IPS-15b (cell line): ENCODE data around the gene LILRB1.
"Not testable (repeated sequence)": the region's sequence is repeated elsewhere in the genome, so short reads cannot be mapped to it uniquely, and the experiment has no call there.

Experiments used
- H3K27me3 ChIP-seq: one replicate; pipeline ENCODE4 v1.6.1; 2013; ENCODE audit warnings: low read length; ENCODE audit not compliant: control insufficient read depth, insufficient read depth
- H3K36me3 ChIP-seq: one replicate; pipeline ENCODE4 v1.6.1; 2013; ENCODE audit warnings: low read length; ENCODE audit not compliant: control insufficient read depth, insufficient read depth
- H3K4me1 ChIP-seq: one replicate; pipeline ENCODE4 v1.6.1; 2013; ENCODE audit warnings: mild to moderate bottlenecking, low read length; ENCODE audit not compliant: control insufficient read depth, insufficient read depth
- H3K4me3 ChIP-seq: one replicate; pipeline ENCODE4 v1.5.1; 2013; ENCODE audit warnings: low read depth, low read length
- H3K9ac ChIP-seq: one replicate; pipeline ENCODE4 v1.6.1; 2013; ENCODE audit warnings: low read depth, mild to moderate bottlenecking, low read length
- H3K9me3 ChIP-seq: one replicate; pipeline ENCODE4 v1.6.1; 2013; ENCODE audit warnings: mild to moderate bottlenecking, low read length; ENCODE audit not compliant: control insufficient read depth, insufficient read depth

LILRB1 gene

GRCh38 chr19:54627912-54628311 lies 2.4 kb upstream of the LILRB1 start:
- not testable (repeated sequence) for H3K9me3 ChIP-seq, H3K36me3 ChIP-seq, H3K27me3 ChIP-seq, H3K4me3 ChIP-seq, H3K4me1 ChIP-seq, H3K9ac ChIP-seq

DNA sequence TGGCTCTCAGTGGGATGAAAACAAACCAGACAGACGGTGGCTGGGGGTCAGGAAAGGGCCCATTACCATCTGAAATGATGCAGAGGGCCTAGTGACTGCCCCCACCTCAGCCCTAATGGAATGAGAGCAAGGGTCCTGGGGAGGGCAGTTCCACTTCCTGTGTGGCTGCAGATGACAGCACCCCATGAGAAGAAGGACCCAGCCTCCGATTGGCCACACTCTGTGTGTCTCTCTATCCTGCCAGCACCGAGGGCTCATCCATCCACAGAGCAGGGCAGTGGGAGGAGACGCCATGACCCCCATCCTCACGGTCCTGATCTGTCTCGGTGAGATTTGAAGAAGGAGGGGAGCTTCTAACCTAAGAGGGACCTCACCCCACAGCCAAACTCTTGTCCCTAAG lies 498 bp downstream of the LILRB1 start:
- H3K4me1 ChIP-seq: no peaks in the 10 kb centered on the region
- no peak overlapping the region for H3K9ac ChIP-seq
- no peak overlapping the region for H3K4me3 ChIP-seq
- no peaks in the 10 kb centered on the region for H3K36me3 ChIP-seq
- peaks cover 4% of the 10 kb centered on the region for H3K9me3 ChIP-seq
- no peaks in the 10 kb centered on the region for H3K27me3 ChIP-seq

DNA sequence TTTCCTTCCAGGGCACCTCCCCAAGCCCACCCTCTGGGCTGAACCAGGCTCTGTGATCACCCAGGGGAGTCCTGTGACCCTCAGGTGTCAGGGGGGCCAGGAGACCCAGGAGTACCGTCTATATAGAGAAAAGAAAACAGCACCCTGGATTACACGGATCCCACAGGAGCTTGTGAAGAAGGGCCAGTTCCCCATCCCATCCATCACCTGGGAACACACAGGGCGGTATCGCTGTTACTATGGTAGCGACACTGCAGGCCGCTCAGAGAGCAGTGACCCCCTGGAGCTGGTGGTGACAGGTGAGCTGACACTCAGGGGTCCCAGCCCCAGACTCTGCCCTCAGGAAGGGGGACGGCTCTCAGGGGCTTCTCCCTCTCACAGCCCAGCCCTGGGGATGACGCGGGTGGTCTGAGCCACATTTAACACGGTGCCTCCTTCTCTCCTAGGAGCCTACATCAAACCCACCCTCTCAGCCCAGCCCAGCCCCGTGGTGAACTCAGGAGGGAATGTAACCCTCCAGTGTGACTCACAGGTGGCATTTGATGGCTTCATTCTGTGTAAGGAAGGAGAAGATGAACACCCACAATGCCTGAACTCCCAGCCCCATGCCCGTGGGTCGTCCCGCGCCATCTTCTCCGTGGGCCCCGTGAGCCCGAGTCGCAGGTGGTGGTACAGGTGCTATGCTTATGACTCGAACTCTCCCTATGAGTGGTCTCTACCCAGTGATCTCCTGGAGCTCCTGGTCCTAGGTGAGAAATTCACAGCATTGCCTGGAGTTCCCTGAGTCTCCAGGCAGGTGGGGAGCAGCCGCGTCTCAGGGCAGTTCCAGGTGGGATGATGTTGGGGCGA lies 1.4 kb downstream of the LILRB1 start:
- not testable (repeated sequence) for H3K4me1 ChIP-seq, H3K9me3 ChIP-seq, H3K27me3 ChIP-seq, H3K4me3 ChIP-seq, H3K36me3 ChIP-seq, H3K9ac ChIP-seq

GRCh38 chr19:54632517-54632916 lies 2.2 kb downstream of the LILRB1 start:
- not testable (repeated sequence) for H3K27me3 ChIP-seq, H3K9ac ChIP-seq, H3K4me3 ChIP-seq, H3K36me3 ChIP-seq, H3K9me3 ChIP-seq, H3K4me1 ChIP-seq

- Histone ChIP-seq H3K4me3 (no peak overlapping the region), H3K36me3 (no peaks in the 10 kb centered on the region), H3K9me3 (peaks cover 4% of the 10 kb centered on the region), H3K9ac (no peak overlapping the region), H3K27me3 (no peaks in the 10 kb centered on the region), H3K4me1 (no peaks in the 10 kb centered on the region)
These were observed 3.1 kb downstream of the LILRB1 start for GRCh38 chr19:54633401-54633800.

DNA sequence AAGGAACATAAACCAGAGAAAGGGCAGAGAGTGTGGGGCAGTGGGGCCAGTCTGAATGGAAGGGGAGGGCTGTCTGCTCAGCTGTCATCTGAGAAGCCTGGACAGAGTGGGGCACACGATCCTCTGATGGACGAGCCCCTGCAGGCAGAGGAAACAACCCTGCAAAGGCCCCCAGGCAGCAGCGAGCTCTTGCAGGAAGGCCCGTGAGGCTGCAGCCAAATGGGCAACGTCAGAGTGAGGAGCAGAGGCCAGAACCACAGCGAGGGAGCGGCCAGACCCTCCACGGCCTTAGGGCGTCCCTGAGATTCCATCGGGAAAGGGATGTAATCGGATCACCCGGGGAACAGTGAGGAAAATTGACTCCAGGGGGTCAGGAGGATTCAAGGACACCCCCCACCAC lies 5.8 kb downstream of the LILRB1 start:
- not testable (repeated sequence) for H3K9me3 ChIP-seq, H3K27me3 ChIP-seq, H3K9ac ChIP-seq, H3K4me3 ChIP-seq, H3K4me1 ChIP-seq, H3K36me3 ChIP-seq

DNA sequence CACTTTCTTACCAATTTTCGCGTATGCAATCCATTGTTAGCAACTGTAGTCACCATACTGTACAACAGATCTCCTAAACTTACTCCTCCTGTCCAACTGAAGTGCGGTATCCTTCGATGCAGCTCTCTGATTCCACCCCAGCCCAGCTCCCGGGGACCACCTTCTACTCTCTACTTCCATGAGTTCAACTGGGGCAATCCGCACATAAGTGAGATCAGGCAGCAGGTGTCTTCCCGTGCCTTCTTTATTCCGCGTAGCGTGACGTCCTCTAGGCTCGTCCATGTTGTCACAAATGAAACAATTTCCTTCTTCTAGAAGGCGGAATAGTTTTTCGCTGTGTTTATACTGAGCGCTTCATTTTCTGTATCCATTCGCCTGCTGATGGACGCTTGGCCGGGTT lies 8.4 kb downstream of the LILRB1 start:
- Histone ChIP-seq H3K9me3 (no peaks in the 10 kb centered on the region), H3K4me3 (no peak overlapping the region), H3K27me3 (no peaks in the 10 kb centered on the region), H3K9ac (no peak overlapping the region), H3K36me3 (no peaks in the 10 kb centered on the region), H3K4me1 (no peaks in the 10 kb centered on the region)

- not testable (repeated sequence) for H3K4me1 ChIP-seq, H3K4me3 ChIP-seq, H3K9me3 ChIP-seq, H3K27me3 ChIP-seq, H3K9ac ChIP-seq, H3K36me3 ChIP-seq
These were observed 12.7 kb downstream of the LILRB1 start for GRCh38 chr19:54642953-54643352.

- not testable (repeated sequence) for H3K36me3 ChIP-seq, H3K4me3 ChIP-seq, H3K27me3 ChIP-seq, H3K9me3 ChIP-seq, H3K4me1 ChIP-seq, H3K9ac ChIP-seq
These were observed 13.3 kb downstream of the LILRB1 start for GRCh38 chr19:54643583-54643982.

DNA sequence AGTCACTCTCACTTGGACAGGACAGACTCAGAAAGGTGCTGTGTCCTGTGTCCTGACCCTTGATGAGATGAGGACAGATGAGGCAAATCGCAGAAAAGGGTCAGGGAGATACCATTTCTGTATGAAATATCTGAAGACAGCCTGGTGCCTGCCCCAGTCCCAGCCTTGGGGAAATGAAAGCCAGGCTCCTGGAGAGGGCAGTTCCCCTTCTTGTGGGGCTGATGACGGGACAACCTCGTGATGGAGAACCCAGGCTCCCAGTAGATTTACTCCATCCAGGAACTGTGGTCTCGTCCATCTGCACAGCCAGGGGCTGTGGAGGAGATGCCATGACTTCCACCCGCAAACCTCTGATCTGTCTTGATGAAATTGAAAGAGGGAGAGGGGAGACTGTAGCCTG lies 13.8 kb downstream of the LILRB1 start:
- no peak overlapping the region for H3K4me3 ChIP-seq
- no peaks in the 10 kb centered on the region for H3K27me3 ChIP-seq
- no peaks in the 10 kb centered on the region for H3K4me1 ChIP-seq
- peaks cover 6% of the 10 kb centered on the region for H3K9me3 ChIP-seq
- H3K9ac ChIP-seq: no peak overlapping the region
- no peaks in the 10 kb centered on the region for H3K36me3 ChIP-seq

DNA sequence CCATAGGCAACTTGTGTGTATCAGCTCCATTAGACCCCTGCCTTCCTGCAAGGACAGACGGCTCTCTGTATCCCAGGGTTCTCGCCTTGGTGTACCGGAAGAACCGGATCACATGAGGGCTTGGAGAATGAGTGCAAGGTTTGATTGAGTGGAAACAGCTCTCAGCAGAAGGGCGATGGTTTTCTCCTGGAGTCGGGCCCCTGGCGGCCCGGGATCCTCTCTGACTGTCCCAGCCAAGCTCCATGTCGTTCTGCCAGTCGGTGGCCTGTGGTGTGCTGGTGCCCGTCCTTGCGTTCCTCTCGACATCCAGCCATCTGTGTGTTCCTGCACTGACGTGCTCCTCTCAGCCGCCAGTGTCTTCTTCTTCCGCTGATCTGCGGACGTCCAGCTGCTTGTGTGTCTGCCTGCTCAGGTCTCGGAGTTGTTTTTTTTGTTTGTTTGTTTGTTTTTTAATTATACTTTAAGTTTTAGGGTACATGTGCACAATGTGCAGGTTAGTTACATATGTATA lies 16.1 kb downstream of the LILRB1 start:
- no peak overlapping the region for H3K9ac ChIP-seq
- no peaks in the 10 kb centered on the region for H3K27me3 ChIP-seq
- peaks cover 9% of the 10 kb centered on the region for H3K9me3 ChIP-seq
- H3K4me1 ChIP-seq: no peaks in the 10 kb centered on the region
- H3K4me3 ChIP-seq: no peak overlapping the region
- H3K36me3 ChIP-seq: no peaks in the 10 kb centered on the region

DNA sequence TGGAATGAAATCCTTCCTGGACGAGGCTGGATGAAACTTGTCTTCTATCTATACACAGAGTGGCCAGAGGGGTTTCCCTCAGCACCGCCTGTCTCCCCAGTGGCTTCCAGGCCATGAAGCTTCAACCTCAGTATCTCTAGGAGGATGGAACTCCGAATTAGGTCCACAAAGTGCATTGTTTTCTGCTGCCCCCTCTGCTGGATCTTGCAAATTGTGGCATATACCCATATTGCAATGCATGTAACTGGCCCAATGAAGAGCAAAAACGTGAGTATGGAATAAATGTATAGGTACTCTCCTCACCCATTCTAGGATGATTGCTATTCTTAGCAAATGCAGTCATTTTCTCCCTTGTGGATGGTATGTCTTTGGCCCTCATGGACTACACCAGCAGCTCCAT lies 17.8 kb downstream of the LILRB1 start:
- Histone ChIP-seq H3K4me1 (no peaks in the 10 kb centered on the region), H3K9ac (no peak overlapping the region), H3K27me3 (no peaks in the 10 kb centered on the region), H3K9me3 (peaks cover 9% of the 10 kb centered on the region), H3K4me3 (no peak overlapping the region), H3K36me3 (no peaks in the 10 kb centered on the region)
